HS-5 (cell line): ENCODE results near the gene EPHX1.
"Not testable (repeated sequence)": the region's sequence is repeated elsewhere in the genome, so short reads cannot be mapped to it uniquely, and the experiment has no call there.

Source experiments
- DNase-seq: peaks from one replicate; pipeline ENCODE4 v3.0.0-alpha.2; 2012; ENCODE audit warnings: low read depth

EPHX1 gene

GRCh38 chr1:225816643-225817538, 7.0 kb downstream of the EPHX1 start:
- DNase-seq = no peak

- peak; percentile 68 for DNase-seq
Measured at GRCh38 chr1:225817611-225818061, 7.7 kb downstream of the EPHX1 start.

GRCh38 chr1:225818229-225818628, 8.3 kb downstream of the EPHX1 start:
- no peak for DNase-seq

GRCh38 chr1:225819346-225820192, 9.6 kb downstream of the EPHX1 start:
- no peak for DNase-seq

GRCh38 chr1:225820522-225821120, 10.7 kb downstream of the EPHX1 start:
- no peak for DNase-seq

- DNase-seq = no peak
Measured at GRCh38 chr1:225822655-225823403, 12.9 kb downstream of the EPHX1 start.

DNA sequence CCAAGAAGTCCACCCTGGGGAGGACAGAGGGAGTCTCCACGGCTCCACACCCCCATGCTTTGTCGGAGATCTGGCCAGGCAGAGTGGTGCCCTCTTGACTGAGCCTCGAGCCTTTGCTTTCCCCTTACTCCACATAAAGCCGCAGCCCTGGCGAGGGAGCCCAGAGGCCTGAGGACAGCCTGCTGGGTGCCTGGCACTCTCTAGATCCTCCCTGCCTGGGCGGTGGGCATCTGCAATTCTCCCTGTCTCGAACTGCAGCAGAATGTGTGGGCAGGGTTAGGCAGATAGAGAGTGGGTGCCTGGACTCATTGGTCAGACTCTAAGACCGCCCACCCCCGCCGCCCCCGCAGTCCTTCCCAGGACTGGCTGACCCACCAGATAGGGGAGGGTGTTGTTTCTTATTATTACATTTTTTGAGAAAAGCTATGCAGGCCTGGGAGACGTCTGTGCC, 13.9 kb downstream of the EPHX1 start:
- DNase-seq = no peak

DNA sequence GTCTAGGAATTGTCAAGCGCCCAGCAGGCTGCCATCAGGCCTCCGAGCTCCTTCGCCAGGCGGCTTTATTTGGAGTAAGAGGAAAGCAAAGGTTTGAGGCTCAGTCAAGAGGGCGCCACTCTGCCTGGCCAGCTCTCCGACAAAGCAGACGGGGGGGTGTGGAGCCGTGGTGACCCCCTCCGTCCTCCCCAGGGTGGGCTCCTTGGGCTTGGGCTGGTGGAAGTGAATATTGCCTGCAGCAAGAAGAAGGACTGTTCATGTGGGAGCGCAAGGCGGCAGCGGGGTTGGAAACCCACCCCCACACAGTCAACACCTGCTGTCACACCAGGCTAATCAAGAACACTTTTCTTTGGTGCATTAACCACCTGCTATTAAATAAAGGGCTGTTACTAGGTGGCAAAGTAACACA, 14.6 kb downstream of the EPHX1 start:
- DNase-seq = no peak

DNA sequence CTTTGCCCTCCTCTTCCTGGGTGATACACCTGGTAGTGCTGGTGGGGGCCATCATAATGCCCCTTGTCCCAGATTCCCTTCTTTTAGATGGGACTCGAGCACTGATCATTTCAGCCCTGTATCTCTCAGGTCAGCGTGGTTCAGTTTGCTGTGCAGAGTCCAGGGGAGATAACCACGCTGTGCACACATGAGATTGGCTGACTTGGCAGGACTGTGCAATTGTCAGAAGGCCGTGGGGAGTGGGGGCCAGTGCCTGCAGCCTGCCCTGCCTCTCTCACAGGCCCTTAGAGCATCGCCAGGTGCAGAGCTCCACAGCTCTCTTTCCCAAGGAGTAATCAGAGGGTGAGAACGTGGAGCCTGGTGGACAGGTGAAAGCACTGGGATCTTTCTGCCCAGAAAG, 15.2 kb downstream of the EPHX1 start:
- DNase-seq = no peak

DNA sequence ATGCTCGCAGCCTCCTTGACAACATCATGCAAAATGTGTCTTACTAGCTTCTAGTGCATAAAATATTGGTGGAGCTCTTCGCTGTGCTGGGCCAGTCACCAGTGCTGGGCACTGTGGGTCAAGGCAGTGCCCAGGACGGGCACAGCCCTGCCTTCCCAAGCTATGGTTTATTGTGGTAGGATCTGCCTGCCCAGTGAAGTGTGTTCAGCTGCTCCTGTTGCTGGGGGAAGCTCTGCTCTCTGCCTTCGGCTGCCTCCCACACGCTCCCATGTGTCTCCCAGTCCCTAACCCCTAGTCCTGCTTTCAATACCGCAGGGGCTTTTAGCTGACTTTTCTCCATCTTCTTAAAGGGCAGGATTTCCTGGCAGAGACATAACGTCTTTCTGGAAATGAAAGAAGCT, 15.7 kb downstream of the EPHX1 start:
- no peak for DNase-seq

DNA sequence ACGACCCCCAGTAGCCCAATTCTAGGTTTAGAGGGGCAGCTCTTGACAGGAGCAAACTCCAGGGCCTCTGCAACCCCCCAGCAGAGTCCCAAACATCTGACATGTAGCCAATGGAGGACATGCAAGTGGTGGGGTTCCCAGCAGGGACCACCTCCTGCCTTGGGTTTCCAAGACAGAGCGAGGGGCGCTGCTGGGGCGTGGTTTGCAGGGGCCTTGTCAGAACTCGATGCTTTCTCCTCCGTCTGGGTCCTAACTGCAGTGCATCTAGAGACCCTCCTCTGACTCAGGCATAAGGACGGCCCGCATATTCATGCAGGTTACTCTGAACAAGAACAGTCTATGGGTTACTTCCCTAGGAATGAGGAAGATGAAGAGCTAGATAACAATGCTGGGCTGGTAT, 17.2 kb downstream of the EPHX1 start:
- DNase-seq = no peak

- DNase-seq = no peak
Measured at GRCh38 chr1:225828706-225829345, 18.9 kb downstream of the EPHX1 start.

GRCh38 chr1:225830841-225831240, 20.9 kb downstream of the EPHX1 start:
- no peak for DNase-seq

DNA sequence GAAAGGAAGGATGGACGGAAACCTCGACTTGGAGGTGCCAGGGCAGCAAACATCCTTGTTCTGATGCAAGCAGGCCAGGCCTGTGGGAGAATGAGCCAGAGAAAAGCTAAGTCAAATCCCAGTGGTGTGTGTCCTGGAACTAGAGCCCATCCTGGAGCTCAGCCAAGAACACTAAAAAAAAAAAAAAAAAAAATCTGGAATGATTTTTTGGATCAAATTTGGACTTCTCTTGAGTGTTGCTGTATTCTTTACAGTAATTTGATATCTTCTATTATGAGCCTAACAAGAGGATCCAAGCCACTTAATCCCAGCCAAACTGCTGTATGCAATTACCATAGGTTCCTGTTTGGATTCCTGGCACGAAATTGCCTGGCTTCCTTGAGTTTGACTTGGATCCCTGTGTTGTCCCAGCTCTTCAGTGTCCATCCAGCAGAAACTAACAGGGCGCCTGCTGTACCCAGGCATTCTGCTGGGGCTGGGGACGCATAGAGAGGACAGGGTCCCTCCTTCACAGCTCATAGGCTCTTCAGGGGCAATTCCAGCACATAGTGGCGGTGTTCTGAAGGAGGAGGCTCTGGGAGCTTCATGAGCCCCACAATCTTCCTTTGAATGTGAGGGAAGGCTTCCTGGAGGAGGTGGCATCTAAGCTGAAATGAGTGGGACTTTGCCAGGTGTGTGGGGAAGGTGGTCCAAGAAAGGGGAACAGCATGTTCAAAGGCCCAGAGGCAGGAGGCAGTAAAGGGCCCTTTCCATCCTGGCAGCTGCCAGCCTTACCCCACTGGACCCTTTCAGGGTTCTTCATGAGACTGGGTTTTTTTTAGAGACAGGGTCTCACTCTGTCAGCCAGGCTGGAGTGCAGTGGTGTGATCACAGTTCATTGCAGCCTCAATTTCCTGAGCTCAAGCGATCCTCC, 24.7 kb downstream of the EPHX1 start:
- no peak for DNase-seq

DNA sequence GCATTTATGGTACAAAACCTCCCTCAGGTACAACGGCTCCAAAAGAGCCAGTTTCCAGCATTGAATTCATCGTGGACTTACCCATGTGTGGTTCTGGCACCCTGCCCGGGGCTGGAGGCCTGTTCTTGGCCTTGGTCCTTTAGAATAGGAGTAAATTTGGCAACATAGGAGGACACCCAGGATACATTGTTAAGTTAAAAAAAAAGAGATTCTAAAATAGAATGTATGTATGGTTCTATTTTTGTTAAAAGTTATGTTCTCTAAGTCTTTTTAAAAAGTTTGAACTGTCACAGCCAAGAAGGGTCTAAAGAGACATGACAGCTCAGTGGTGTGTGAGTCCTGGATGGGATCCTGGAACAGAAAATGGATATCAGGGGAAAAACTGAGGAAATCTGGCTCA, 25.9 kb downstream of the EPHX1 start:
- DNase-seq = no peak

- not testable (repeated sequence) for DNase-seq
Measured at GRCh38 chr1:225836296-225836695, 26.4 kb downstream of the EPHX1 start.

- DNase-seq = no peak
Measured at GRCh38 chr1:225838793-225839192, 28.9 kb downstream of the EPHX1 start.

GRCh38 chr1:225840223-225840610, 30.3 kb downstream of the EPHX1 start:
- DNase-seq = no peak

DNA sequence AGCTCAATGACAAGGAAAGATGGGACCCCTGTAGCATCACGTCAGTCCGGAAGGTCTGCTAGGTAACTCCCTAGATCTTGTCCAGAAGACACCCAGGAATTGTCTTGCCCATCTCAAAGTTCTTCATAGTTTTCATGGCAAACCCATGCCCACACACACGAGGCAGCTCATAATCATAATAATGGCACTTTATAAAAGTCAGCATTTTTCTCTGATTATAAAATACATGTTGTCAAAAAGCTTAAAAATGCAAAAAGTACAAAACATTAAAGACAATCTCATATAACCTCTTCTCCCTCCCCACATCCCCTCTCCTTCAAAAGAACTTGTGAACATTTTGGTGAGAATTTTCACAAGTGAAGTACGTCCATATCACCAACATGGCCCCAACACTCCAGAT, 30.8 kb downstream of the EPHX1 start:
- DNase-seq = no peak

DNA sequence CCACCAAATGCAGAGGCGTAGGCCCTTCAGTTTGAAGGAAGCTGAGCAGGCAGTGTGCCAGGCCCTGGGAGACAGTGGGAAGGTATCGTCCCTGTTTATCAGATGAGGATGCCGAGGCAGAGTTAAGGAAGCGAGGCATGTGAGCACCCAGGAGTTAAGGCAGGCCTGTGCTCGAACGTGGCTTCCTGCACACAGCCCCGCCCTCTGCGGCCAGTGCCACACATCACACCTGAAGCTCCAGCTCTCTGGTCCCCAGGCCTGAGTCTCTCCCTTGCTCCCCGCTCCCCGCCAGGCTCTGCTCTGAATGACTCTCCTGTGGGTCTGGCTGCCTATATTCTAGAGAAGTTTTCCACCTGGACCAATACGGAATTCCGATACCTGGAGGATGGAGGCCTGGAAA, 32.1 kb downstream of the EPHX1 start:
- no peak for DNase-seq
